Globus pallidus (tissue), 1 donor: ENCODE measurements around the gene FFAR3.

Source experiments
- DNase-seq: peaks from one replicate; pipeline ENCODE4 v3.0.0-alpha.2; 2015; ENCODE audit warnings: low spot score

The FFAR3 gene, protein sequence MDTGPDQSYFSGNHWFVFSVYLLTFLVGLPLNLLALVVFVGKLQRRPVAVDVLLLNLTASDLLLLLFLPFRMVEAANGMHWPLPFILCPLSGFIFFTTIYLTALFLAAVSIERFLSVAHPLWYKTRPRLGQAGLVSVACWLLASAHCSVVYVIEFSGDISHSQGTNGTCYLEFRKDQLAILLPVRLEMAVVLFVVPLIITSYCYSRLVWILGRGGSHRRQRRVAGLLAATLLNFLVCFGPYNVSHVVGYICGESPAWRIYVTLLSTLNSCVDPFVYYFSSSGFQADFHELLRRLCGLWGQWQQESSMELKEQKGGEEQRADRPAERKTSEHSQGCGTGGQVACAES

DNA sequence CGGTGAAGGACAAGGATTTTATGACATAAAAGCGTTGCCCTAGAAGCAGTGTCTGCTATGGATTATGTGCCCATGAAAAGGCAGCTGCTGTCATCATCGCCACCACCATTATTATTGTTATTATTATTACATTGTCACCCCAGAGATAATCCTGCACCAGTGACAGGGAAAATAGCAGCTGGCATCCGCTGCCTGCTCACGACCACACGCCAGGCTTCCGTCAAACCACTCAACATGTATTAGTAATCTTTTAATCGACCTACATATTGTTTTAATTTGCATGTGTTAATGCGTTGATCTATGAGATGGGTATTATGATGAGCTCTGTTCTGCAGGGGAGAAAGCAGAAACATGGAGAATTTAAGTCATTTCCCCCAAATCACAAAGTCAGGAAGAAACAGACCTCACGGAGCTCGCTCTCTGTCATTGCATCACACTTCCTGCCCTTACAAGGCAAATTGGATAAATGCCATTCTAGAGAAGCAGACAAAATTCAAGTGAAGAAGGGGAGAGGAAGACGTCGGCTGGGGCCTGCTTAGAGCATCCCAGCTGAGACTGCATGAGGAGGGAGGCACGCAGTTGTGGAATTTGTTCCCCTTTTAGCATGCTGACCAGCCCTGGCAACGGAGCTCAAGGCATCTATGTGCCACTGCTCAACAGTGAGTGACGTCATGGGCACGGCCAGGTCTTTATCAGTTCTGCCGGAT lies at the start of gene FFAR3:
Gene FFAR3 (plus strand): TSS at position 594 of the 707 bp plus-strand sequence. CDS start 431 bp downstream, outside the sequence.
- peak; percentile 54 for DNase-seq

DNA sequence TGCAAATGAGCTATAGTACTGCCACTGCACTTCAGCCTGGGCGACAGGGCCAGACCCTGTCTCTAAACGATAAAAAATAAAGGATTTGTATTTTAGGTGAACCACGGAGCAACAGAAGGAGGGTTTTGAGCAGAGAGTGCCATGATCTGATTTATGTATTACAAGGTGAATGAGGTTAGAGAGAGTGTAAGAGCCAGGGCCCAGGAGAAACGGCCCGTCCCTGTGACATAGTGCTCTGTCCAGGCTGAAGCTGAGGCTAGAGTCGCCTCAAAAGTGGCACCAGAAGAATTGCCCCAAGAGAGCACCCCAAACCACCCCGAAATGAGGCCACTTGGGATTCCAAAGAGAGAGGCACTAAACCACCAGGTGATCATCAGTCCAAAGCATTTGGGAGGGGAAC lies 49.4 kb upstream of the FFAR3 start:
- no peak for DNase-seq

- no peak for DNase-seq
Observed at GRCh38 chr19:35309481-35310279, 48.6 kb upstream of the FFAR3 start.

GRCh38 chr19:35310331-35310730 lies 47.9 kb upstream of the FFAR3 start:
- no peak for DNase-seq

DNA sequence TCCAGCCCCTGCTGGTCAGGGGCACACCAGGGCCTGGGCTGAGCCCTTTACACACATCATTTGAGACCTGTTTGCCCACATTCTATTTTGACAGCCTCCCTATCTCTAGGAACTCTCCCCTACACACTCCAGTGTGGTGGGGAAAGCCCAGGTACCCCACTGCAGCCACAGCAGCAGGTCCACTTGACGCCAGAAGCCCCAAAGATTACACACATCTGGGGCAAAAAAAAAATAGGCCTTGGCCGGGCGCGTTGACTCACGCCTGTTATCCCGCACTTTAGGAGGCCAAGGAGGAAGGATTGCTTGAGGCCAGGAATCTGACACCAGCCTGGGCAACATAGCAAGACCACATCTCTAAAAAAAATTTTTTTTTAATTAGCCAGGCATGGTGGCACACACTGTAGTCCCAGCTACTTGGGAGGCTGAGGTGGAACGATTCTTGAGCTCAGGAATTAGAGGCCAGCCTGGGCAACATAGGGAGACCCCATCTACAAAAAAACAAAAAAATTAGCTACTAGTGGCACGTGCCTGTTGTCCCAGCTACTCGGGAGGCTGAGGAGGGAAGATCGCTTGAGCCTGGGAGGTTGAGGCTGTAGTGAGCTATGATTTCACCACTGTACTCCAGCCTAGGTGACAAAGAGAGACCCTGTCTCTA lies 47.3 kb upstream of the FFAR3 start:
- DNase-seq = no peak

DNA sequence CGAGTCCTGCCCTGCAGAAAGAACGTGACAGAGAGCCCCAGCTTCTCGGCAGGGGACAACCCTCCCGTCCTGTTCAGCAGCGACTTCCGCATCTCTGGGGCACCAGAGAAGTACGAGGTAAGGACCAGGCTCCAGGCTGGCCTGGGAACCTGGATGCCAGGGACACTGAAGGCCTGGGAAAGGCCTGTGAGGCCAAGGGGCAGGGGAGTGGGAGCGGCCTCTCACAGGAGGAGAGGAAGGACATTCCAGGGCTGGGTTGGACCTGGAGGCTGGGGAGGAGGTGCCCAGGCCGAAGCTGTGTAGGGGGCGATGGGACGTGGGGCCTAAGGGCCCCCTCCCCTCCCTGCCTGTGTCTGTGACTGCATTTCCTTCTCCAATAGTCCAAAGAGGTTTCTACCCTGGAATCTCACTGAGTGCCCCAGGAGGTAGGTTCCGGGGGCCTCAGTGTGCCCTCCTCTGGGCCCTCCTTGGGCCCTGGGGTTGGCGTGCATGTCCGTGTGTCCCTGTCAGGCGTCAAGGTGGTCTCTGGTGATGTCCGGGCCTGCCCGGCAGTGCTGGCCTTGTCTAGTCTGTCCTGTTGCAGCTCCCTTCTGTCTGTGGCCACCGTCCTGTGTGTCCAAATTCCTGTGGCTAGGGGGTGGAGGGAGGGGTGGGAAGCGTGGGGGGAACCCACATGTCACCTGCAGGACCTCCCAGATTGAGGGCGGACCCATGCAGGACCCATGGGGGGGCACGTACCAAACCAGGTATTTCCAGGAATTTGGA lies 46.2 kb upstream of the FFAR3 start:
- DNase-seq = no peak

DNA sequence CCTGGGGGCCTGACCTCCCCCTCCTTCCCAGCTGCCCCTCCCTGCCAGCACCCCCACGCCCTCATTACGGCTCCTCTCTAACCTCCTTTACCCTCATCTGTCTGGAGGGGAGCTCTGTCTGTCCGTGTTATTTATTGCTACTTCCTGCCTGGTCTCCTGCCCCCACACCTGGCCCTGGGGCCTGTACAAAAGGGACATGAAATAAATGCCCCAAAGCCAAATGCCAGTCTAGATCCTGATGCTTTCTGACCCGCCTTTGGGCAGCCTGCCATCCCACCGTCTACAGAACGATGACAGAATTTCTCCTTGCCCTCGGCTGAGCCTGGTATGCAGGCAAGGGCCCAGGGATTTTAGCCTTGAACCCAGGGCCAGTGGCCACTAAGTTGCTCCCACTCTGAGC lies 44.7 kb upstream of the FFAR3 start:
- DNase-seq = no peak

DNA sequence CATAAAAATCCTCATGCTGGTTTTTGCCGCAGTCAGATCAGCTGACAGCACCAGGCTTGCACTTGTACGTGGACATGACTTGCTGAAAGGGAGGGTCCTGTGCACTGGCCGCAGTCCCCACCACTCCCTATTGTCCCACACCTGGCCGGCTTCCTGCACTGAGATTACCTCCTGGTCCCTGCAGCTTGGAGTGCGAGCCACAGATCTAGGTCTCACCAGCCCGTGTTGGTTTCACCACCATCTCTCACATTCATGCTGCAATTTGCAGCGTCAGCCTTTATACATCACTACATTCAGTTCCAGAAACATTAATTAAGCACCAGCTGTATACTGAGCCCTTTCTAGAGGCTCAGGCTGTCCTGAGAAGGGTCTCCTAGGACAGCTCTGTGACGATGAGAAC lies 44.2 kb upstream of the FFAR3 start:
- no peak for DNase-seq

DNA sequence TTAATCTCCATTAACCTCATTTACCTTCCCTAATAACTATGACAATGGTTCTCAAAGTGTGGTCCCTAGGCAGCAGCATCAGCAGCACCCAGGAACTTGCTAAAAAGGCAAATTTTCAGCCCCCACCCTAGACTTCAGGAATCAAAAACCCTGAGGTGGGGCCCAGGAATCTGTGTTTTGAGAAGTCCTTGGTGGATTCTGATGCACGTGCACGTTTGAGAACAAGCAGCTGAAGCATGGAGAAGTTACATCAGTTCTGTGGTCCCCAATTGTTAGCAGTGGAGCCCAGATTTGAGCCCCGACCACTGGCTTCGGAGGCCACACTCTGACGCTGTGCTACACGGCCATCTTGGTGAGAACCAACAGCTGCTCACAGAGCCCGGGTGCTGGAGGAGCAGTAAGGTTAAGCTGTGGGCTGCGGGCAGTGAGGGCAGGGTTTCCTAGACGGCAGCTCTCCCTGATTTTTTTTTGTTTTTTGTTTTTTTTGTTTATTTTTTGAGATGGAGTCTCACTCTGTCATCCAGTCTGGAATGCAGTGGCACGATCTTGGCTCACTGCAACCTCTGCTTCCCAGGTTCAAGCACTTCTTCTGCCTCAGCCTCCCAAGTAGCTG lies 43.3 kb upstream of the FFAR3 start:
- DNase-seq = no peak

DNA sequence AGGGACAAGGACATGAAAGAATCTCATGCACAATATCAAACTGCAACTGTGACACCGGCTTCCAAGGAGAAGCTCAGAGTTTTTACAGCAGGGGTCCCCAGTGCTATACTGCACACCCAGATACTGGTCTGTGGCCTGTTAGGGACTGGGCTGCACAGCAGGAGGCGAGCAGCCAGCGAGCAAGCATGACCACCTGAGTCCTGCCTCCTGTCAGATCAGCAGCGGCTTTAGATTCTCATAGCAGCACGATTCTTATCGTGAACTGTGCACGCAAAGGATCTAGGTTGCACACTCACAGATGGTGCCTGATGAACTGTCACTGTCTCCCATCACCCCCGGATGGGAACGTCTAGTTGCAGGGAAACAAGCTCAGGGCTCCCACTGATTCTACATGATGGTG lies 42.4 kb upstream of the FFAR3 start:
- no peak for DNase-seq

- DNase-seq = no peak
Observed at GRCh38 chr19:35316560-35316959, 41.7 kb upstream of the FFAR3 start.

GRCh38 chr19:35317464-35318043 lies 40.7 kb upstream of the FFAR3 start:
- DNase-seq = no peak

DNA sequence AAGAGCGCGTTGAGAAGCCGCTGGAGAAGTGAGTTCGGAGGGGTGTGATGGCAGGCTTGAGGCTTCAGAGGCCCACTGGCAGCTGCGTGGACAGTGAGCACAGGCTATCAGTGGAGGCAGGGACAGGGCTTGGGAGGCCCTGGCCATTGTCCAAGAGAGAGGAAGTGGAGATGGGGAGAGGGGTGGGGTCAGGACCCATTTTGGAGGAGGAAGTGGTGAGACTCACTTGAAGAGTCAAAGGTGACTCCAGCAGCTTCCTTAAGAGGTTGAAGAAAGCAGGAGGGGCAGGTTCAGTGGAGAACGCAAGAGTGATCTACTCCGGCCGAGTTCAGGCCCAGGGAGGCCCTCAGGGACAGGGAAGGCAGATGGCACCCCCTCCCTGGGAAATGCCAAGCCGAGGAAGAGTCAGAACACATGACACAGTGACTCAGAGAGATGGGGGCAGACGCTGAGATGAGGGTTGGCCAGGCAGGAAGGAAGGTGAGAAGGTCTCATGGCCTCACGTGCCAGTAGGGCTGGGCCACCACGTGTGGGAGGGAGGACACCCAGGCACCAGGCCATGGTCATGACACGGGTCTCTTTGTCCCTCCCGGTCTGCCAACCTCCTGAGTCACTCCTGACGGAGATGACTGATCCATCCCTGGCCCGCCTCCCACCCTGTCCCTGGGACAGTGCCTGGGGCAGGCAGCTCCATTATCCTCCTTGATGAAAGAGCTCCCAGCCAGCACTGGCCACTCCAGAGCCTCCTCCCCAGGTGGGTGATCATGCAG lies 39.4 kb upstream of the FFAR3 start:
- peak; percentile 86 for DNase-seq

- no peak for DNase-seq
Observed at GRCh38 chr19:35320065-35320713, 38.1 kb upstream of the FFAR3 start.

GRCh38 chr19:35321291-35321690 lies 37.0 kb upstream of the FFAR3 start:
- no peak for DNase-seq

- DNase-seq = no peak
Observed at GRCh38 chr19:35322014-35322413, 36.2 kb upstream of the FFAR3 start.

- DNase-seq = no peak
Observed at GRCh38 chr19:35327642-35328041, 30.6 kb upstream of the FFAR3 start.

- no peak for DNase-seq
Observed at GRCh38 chr19:35328851-35329285, 29.4 kb upstream of the FFAR3 start, which contains the start of gene CD22. TSS of gene CD22 (plus strand) at chr19:35329187. CDS start at chr19:35332041, 2,854 bp downstream.

DNA sequence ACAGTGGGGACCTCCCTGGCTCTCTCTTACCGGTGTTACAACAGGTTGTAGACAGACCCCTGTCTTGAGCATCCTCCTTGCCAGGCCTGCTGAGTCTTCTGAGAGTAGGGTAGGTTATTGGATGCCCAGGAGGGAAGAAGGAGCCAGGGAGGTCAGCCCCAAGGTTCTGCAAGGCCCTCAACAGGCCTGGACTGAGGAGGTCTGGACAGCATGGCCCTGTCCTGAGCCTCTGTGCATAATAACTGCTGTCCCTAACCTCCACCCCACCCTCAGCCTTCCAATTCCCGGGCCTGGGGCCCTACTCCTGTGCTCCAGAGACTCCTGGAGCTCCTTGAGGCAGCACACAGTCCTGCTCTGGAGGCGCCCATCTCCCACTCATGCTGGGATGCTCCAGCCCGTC lies 28.9 kb upstream of the FFAR3 start:
- DNase-seq = no peak
